Ascending aorta (tissue), 2 donors: Measurements from ENCODE around the gene OR2W3. TPM values are rescaled to one million over a fixed set of nuclear protein-coding genes. Genes with fewer than 3 reads are reported as not detected.

Experiments
- DNase-seq, 2 donors: peaks; one replicate each; pipeline ENCODE4 v3.0.0-alpha.2; 2019; ENCODE audit warnings: low spot score in 2 of 2
- H3K27ac ChIP-seq, 2 donors: fragments of 200-600 bp; sonication (generic); one replicate each; pipeline ENCODE4 v1.5.1; 2016 to 2017; ENCODE audit warnings: mild to moderate bottlenecking in 1 of 2
- H3K27me3 ChIP-seq: fragments of 200-600 bp; sonication (generic); one replicate; pipeline ENCODE4 v1.5.1; 2017
- H3K36me3 ChIP-seq, 2 donors: fragments of 200-600 bp; sonication (generic); one replicate each; pipeline ENCODE4 v1.5.1; 2016
- H3K4me1 ChIP-seq, 2 donors: fragments of 200-600 bp; sonication (generic); one replicate each; pipeline ENCODE4 v1.5.1; 2016 to 2017; ENCODE audit warnings: mild to moderate bottlenecking in 1 of 2
- H3K4me3 ChIP-seq, 2 donors: fragments of 200-600 bp; sonication (generic); one replicate each; pipeline ENCODE4 v1.5.1; 2016 to 2017; ENCODE audit warnings: mild to moderate bottlenecking in 1 of 2
- H3K9me3 ChIP-seq, 2 donors: fragments of 200-600 bp; sonication (generic); one replicate each; pipeline ENCODE4 v1.5.1; 2016
- intact Hi-C: fragments of 100-400 bp; cut with DNase I; formaldehyde crosslinking; loops from one replicate; pipeline ENCODE4 v1.15.1; 2023
- total RNA-seq: library from RNA; depleted of rRNA; stranded (reverse); fragments of >200 nt; gene quantifications from one replicate; pipeline ENCODE4 v1.1.0, GENCODE V29; 2016
- TF ChIP-seq, protein P1 (sequence below), 3 experiments: fragments of 200-600 bp in 2 of 3; fragments of 450-650 bp in 1 of 3; sonication (generic) in 2 of 3; IDR thresholded peaks; one replicate each; pipeline ENCODE4 v1.5.1; 2016 to 2019; ENCODE audit warnings: antibody characterized with exemption in 3 of 3, mild to moderate bottlenecking in 1 of 3, moderate library complexity in 1 of 3

The OR2W3 gene
- total RNA-seq, 1 donor from 2014 or later = not detected

DNA sequence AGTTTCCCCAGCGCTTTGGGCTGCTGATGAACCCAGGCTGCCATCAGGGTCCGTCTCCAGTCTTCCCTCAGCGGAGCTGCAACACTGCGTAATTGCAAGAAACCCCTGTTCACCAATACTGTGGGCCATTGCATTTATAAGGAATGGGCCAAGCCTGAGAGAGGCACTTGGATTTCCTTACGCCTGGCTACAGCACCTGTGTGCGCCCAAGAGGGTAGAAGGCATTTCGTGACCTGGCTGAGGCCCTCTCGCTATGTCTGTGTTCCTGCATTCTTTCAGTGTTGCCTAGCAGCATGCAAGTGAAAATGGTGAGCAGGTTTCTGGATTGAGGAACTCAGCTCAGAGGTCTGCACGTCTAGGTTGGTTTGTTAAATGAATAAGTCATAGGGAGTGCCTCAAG lies 12.0 kb upstream of the OR2W3 start:
- H3K36me3 ChIP-seq = no peaks in the 10 kb centered on the region
- no peaks in the 10 kb centered on the region for H3K9me3 ChIP-seq
- H3K27me3 ChIP-seq = no peaks in the 10 kb centered on the region
- TF ChIP-seq, protein P1, sequence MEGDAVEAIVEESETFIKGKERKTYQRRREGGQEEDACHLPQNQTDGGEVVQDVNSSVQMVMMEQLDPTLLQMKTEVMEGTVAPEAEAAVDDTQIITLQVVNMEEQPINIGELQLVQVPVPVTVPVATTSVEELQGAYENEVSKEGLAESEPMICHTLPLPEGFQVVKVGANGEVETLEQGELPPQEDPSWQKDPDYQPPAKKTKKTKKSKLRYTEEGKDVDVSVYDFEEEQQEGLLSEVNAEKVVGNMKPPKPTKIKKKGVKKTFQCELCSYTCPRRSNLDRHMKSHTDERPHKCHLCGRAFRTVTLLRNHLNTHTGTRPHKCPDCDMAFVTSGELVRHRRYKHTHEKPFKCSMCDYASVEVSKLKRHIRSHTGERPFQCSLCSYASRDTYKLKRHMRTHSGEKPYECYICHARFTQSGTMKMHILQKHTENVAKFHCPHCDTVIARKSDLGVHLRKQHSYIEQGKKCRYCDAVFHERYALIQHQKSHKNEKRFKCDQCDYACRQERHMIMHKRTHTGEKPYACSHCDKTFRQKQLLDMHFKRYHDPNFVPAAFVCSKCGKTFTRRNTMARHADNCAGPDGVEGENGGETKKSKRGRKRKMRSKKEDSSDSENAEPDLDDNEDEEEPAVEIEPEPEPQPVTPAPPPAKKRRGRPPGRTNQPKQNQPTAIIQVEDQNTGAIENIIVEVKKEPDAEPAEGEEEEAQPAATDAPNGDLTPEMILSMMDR (IDR thresholded peaks at IDR 0.05) = no peak
- DNase-seq = no peak
- intact Hi-C loops = no loop called here
- H3K27ac ChIP-seq = no peak overlapping the region
- H3K4me1 ChIP-seq = no peaks in the 10 kb centered on the region
- H3K4me3 ChIP-seq = no peak overlapping the region

DNA sequence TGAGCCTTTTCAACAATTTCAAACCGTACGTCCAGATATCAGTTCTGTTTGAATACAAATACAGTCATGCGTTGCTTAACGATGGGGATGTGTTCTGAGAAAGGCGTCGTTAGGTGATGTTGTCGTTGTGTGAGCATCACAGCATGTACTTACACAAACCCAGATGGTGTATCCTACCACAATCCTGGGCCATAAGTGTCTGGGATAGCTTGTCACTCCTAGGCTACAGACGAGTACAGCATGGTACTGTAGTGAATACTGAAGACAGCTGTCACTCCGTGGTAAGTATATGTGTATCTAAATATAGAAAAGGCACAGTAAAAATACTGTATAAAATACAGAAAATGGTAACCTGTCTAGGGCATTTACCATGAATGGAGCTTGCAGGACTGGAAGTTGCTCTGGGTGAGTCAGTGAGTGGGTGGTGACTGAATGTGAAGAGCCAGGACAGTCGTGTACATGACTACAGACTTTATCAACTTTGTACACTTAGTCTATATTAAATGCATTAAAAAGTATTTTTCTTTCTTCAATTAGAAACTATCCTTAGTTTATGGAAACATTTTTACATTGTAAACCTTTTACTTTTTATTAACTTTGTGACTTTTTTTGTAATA lies 10.5 kb upstream of the OR2W3 start:
- H3K4me3 ChIP-seq = no peak overlapping the region
- no peak for DNase-seq
- TF ChIP-seq, protein P1 (IDR thresholded peaks at IDR 0.05) = no peak

DNA sequence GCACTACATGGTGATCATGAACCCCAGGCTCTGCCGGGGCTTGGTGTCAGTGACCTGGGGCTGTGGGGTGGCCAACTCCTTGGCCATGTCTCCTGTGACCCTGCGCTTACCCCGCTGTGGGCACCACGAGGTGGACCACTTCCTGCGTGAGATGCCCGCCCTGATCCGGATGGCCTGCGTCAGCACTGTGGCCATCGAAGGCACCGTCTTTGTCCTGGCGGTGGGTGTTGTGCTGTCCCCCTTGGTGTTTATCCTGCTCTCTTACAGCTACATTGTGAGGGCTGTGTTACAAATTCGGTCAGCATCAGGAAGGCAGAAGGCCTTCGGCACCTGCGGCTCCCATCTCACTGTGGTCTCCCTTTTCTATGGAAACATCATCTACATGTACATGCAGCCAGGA lies 589 bp downstream of the OR2W3 start:
- Histone ChIP-seq H3K4me3 (no peak overlapping the region), H3K36me3 (no peaks in the 10 kb centered on the region), H3K4me1 (no peaks in the 10 kb centered on the region), H3K27ac (no peak overlapping the region), H3K9me3 (peaks cover 0 to 3% of the 10 kb centered on the region in 2 donors), H3K27me3 (no peaks in the 10 kb centered on the region)
- intact Hi-C loops = no loop called here
- no peak for DNase-seq
- TF ChIP-seq, protein P1 (IDR thresholded peaks at IDR 0.05) = no peak

More for the DNA sequence above, 10.5 kb upstream of the OR2W3 start:
- intact Hi-C loops = no loop called here
- no peaks in the 10 kb centered on the region for H3K27me3 ChIP-seq
- H3K9me3 ChIP-seq = no peaks in the 10 kb centered on the region
- no peaks in the 10 kb centered on the region for H3K36me3 ChIP-seq
- no peaks in the 10 kb centered on the region for H3K4me1 ChIP-seq
- H3K27ac ChIP-seq = no peak overlapping the region

DNA sequence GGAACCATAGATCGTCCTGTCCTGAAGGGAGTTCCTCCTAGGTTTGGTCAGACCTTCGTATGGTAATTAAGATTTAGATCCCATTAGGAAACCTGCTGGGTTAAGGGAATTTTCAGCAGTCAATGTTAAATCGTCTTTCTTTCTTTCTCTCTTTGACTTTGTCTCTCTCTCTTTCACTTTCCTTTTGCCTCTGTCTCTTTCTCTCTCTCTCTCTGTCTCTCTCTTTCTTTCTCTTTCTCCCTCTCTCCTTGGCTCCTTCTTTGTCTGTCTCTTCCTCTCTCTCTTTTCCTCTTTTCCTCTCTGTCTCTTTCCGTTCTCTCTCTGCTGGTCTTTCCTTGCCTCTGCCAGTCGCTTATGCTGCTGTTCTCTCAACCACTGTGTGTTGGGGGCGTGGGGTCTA lies 8.7 kb downstream of the OR2W3 start:
- H3K36me3 ChIP-seq = no peaks in the 10 kb centered on the region
- no peaks in the 10 kb centered on the region for H3K27me3 ChIP-seq
- intact Hi-C loops = no loop called here
- H3K4me3 ChIP-seq = no peak overlapping the region
- TF ChIP-seq, protein P1 (IDR thresholded peaks at IDR 0.05) = no peak
- no peaks in the 10 kb centered on the region for H3K9me3 ChIP-seq
- no peak overlapping the region for H3K27ac ChIP-seq
- no peak for DNase-seq
- no peaks in the 10 kb centered on the region for H3K4me1 ChIP-seq

DNA sequence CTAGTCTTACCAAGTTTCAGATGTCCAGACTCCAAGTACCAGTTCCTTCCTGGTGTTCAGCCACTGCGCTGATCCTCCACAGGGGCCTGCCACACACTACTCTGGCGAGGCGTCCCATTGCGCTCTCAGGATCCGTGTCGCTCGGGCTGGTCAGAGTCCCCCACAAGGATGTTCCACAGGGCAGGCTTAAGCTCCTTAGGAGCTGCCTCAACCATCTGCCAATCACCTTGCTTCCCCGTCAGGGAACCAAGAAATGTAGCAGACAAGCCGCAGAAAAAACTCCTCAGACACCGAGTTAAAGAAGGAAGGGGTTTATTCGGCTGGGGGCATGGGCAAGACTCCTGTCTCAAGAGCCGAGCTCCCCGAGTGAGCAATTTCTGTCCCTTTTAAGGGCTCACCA lies 9.8 kb downstream of the OR2W3 start:
- intact Hi-C loops = no loop called here

More for the DNA sequence above, 9.8 kb downstream of the OR2W3 start:
- no peak overlapping the region for H3K27ac ChIP-seq
- H3K4me3 ChIP-seq = no peak overlapping the region
- H3K27me3 ChIP-seq = no peaks in the 10 kb centered on the region
- no peaks in the 10 kb centered on the region for H3K36me3 ChIP-seq
- TF ChIP-seq, protein P1 (IDR thresholded peaks at IDR 0.05) = no peak
- no peaks in the 10 kb centered on the region for H3K9me3 ChIP-seq
- DNase-seq = no peak
- no peaks in the 10 kb centered on the region for H3K4me1 ChIP-seq
